HG03045 (cell line): ENCODE results near the gene TRAK2.
"Not testable (repeated sequence)": the region's sequence is repeated elsewhere in the genome, so short reads cannot be mapped to it uniquely, and the experiment has no call there.

Experiments
- ATAC-seq: cut with Tn5 transposase; IDR thresholded peaks from one replicate; pipeline ENCODE4 v1.9.1; 2021; ENCODE audit warnings: mild to moderate bottlenecking, moderate library complexity; ENCODE audit not compliant: unreplicated experiment

TRAK2 gene, protein sequence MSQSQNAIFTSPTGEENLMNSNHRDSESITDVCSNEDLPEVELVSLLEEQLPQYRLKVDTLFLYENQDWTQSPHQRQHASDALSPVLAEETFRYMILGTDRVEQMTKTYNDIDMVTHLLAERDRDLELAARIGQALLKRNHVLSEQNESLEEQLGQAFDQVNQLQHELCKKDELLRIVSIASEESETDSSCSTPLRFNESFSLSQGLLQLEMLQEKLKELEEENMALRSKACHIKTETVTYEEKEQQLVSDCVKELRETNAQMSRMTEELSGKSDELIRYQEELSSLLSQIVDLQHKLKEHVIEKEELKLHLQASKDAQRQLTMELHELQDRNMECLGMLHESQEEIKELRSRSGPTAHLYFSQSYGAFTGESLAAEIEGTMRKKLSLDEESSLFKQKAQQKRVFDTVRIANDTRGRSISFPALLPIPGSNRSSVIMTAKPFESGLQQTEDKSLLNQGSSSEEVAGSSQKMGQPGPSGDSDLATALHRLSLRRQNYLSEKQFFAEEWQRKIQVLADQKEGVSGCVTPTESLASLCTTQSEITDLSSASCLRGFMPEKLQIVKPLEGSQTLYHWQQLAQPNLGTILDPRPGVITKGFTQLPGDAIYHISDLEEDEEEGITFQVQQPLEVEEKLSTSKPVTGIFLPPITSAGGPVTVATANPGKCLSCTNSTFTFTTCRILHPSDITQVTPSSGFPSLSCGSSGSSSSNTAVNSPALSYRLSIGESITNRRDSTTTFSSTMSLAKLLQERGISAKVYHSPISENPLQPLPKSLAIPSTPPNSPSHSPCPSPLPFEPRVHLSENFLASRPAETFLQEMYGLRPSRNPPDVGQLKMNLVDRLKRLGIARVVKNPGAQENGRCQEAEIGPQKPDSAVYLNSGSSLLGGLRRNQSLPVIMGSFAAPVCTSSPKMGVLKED

DNA sequence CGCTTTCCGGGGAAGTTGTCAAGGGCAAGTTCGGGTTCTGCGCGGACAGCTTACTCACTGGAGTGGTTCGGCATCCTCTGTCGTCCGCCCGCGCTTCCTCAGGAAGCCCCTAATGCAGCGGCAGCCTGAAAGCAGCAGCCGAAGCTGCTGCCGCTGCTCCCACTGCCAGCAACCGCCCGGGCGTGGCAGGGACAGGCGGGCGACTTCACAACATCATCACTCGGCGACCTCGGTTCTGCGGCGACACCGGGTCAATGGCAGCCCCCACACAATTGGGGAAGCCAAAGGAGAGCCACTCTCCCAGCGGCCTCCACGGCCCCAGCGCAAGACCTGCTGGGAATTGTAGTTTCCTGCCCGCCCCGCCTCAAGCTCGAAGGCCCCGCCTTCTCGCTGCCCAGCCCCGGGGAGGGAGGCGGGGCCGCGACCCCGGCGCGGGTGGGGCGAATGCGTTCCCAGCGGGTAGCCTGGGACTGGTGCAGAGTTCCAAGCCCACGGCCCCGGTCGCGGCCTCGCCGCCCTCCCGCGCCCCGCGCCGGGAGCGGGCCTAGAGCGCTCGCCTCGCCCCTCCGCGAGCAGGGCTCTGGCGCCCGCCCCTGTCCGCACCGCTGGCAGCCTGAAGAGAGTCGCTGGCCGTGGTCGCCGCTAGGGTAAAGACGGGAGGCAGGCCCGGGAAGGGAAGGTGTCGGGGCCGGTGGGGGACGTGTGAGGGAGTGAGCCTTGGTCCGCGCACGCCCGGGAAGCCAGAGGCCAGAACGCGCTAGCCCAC, at the start of gene TRAK2, which contains the start of gene STRADB:
TSS of gene TRAK2 (minus strand) at position 167 of the 766 bp plus-strand sequence. CDS start 30,951 bp downstream, outside the sequence.
TSS of gene STRADB (plus strand) at position 449 of the 766 bp plus-strand sequence. CDS start 3,101 bp downstream, outside the sequence.
- ATAC-seq: peak; percentile 95

DNA sequence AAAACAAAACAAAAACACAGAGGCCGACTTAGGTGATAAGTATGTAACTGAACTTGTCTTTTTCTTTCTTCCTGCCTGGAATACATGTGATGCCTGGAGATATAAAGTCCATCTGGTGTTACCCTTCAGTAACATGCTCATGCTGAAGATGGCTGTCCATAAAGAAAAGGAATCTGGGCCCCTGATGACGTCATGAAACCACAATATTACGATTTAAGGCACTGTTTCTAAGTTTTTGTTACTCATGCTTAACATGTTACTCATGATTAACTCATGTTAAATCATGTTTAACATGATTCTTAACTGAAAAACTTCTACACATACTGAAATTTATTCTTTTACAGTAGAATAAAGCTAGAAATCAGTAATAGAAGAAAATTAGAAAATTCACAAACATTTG, 49.3 kb upstream of the TRAK2 start:
- no peak for ATAC-seq

DNA sequence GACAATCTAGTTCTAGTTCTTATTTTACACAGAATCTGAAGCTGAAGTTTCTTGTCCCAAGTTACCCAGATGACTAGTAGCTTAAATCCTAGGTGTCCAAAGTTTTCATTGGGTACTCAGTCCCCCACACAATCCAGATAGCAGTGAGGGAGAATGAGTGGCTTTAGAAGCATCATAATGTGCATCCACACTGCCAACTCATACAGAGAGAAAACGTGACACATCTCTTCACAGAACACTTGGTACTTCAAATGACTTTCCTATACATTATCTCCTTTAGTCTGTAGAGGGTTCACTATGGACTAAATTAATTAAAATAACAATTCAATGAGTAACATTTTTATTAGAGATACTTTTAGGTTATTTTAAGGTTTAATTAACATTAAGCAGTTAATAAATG, 45.5 kb upstream of the TRAK2 start:
- ATAC-seq: no peak

DNA sequence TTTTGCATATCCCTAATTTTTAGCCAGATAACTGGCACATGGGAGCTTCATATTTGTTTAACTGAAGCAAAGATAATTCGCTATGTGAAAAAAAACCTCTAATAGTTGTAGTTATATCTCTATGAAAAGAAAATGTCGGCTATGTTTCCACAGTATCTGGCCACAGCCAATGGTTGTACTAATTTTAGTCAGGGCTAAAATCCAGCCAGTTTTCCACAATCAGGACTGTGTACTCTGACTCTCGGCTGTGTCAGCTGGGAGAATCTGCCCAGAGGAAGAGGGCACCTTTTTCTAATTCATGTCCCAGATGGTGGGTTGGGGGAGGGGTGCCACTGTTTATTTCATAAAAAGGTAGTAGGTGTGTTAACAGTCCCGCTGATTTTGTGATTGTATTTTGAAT, 39.0 kb upstream of the TRAK2 start:
- no peak for ATAC-seq

DNA sequence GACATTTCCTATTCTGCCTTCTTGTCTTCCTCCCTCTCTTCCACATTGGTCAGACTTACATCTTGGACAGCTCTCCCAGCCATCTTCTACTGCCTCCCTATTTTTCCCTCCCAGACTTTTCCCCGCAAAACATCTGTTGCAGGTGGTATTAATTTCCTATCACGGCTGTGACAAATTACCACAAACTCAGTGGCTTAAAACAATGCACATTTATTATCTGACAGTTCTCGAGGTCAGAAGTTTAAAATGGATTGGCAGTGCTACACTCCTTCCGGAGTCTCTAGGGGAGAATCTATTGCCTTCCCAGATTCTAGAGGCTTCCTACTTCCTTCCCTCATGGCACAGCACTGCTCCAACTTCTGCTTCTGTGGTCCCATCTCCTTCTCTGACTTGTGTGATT, 33.5 kb upstream of the TRAK2 start:
- ATAC-seq: no peak

DNA sequence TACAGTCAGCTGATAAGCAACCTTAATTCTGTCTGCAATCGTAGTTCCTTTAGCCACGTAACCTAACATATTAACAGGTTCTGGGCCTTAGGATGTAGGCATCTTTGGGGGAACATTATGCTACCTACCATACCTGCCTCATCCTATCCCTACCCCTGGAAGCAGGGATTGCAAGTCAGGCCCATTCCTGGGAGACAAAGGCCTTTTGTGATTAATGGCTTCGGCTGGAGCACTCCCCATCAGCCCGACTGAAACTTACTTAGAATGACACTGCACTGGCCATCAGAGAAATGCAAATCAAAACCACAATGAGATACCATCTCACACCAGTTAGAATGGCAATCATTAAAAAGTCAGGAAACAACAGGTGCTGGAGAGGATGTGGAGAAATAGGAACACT, 32.5 kb upstream of the TRAK2 start:
- not testable (repeated sequence) for ATAC-seq

DNA sequence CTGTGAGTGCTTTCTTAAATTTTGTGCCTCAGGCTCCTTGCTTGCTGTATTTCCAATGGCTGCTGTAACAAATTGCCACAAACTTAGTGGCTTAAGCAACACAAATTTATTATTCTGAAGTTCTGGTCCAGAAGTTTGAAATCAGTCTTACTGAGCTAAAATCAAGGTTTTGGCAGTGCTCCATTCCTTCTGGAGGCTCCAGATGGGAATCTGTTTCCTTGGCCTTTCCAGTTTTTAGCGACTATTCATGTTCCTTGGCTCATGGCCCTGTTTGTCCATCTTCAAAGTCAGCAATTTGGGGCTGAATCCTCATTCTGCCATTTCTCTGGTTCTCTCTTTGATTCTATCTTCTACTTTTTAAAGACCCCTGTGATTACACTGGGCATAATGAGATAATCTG, 32.1 kb upstream of the TRAK2 start:
- ATAC-seq: no peak

DNA sequence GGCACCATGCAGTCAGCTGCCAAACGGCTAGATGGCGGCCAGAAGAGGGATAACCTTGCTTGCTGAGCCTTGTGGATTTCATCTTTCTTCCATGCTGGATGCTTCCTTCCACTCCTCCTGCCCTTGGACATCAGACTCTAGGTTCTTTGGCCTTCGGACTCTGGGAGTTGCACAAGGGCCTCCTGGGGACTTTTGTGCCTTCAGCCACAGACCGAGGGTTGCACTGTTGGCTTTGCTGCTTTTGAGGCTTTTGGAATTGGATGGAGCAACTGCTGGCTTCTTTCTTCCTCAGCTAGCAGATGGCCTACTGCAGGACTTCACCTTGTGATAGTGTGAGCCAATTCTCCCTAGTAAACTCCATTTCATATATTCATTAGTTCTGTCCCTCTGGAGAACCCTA, 31.3 kb upstream of the TRAK2 start:
- no peak for ATAC-seq

DNA sequence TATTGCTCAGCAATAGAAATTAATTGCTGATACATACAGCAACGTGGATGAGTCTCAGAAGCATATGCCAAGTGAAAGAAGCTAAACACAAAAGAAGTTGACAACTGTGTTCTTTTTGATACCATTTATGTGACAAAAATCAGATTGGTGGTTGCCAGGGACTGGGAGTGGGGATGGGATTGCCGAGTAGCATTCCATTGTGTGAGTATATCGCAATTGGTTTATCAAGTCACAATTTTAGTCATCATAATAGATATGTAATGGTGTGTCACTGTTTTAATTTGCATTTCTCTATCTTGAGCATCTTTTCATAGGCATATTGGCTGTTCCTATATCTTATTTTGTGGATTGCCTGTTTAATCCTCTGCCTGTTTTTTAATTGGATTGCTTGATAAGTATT, 21.2 kb upstream of the TRAK2 start:
- ATAC-seq: no peak

DNA sequence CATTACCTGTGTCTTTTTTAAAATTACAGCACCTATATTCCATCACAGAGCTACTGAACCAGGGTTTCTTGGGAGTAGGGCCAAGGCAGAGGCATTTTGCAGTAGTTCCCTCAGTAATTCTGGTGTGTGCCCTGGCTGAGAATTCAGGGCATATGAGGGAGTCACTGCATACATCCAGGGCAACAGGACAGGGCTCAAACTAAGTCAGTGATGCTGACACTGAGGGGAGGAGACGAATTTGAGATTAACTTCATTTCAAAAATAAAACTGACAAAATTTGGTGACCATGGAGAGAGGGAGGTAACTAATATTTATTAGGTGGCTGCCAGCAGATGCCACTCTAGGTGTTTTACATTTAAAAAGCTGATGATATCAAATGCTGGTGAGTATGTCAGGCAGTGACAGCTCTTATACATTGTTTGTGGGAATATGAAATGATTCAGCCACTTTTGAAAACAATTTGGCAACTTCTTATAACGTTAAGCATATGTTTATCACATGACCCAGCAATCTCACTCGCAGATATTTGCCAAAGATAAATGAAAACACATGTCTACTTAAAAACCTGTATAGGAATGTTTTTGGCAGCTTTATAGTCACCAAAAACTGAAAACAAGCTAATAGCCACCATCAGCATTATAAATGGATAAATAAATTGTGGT, 20.6 kb upstream of the TRAK2 start:
- ATAC-seq: no peak

DNA sequence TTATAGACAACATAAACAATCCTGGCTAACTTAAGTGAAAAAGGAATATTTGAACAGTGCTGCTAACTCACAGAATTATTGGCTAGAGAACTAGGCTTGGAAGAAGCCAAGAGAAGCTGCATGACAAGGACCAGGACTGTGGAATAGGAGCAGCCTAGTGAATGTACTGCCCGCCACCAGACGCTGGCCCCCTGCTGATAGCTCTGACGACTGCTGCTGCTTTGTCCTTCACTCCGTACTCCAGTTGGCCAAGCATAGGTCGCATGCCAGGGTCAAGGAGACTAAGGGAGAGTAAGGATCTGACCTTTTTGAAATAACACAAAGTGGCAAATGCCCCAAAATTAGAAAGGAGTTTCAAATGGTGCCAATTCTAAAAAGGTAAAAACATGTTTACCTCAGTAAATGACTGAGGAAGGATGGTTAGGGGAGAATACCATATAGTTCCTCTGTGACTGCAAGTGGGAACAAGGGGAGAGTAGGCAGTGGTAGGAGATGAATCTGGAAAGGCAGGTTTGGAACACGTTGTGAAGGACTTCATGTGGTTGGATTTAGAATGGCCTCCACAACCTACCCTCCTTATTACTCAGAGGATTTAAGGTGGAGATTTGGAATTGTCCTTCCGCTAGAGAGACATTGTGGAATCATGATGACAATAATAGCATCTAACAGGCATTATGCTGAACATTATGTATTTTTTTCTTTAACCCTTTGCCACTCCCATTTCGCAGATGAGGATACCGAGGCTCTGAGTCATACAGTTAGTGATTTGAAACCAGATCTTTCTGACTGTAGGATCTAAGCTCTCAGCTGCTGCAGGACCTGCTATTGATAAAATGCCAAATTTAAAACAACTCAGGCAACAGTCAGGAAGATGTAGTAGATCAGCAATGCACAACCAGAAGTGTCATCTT, 19.8 kb upstream of the TRAK2 start:
- no peak for ATAC-seq

DNA sequence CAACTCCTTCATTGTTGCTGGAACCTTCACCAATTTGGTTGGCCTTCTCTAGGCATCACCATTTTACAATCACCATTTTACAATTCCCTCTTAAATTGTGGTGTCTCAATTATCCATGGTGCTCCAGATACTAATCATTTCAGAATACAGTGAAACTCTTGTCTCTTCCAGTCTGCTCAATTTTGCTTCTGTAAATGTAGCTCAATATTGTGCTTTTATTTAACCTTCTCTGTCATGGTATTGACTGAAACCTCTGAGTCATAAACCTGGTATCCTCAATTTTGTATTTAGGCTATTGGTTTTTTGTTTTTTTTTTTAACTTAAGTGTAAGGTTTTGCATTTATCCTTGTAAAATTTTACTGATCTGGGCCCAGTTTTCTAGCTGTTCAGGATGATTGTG, 16.4 kb upstream of the TRAK2 start:
- ATAC-seq: no peak

DNA sequence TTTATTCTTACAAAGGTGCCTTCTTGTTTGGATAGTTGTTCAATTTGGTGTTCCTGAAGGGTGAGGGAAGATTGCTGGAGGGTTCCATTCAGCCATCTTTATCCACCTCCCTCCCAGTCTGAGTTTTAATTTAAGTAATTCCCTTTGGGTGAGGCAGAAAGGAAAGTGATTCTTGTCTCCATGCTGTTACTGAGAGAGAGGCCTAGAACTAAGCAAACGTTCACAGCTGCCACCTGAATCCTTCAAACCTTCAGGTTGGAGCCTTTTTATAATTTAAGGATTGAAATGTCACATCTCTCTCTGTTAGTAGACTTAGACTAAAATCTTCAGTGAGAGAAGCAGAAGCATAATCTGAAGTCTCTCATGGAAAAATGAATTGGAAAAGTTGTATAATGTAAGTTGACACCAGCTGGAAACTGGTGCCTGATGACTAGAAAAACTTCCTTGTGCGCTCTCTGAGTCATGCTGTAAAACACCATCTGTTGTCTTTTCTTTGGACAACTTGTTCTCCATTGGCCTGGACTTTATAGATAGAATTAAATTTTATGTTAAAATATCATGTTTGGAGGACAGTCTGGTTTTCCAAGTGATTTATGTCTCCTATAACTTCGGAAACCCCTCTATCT, 14.9 kb upstream of the TRAK2 start:
- no peak for ATAC-seq

DNA sequence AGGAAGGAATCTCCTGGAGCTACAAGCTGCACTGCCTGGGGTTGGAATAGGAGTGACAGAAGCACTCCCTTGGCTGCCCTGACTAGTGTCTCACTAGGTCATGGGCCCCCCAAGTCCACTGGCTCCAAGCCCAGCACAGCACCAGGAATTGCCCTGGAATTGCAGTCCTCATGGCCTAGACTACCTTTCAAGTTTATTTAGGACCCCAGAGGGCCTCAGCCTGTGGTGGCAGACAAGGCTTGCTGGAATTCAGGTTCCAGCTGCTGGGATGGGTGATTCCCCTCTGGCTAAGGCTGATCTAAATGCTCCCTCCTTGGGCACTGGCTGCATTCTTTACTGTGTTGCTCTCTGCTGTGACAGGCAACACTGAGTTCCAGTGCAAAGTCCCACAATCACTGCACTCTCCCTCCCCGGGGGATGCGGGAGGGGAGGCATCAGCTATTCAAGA, 14.3 kb upstream of the TRAK2 start:
- ATAC-seq: no peak

DNA sequence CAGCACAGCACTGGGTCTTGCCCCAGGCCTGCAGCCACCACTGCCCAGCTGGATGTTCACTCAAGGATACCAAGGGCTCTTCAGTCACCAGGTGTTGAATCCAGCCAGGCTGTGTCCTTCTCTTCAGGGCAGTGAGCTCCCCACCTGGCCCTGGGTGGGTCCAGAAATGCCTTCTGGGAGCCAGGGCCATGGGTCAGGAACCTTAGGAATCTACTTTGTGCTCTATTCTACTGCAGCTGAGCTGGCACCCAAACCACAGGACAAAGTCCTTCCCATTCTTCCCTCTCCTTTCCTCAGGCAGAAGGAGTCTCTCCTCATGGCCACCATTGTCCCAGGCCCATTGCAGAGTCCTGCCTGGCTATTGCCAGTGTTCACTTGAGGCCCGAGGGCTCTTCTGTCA, 13.3 kb upstream of the TRAK2 start:
- ATAC-seq: no peak

DNA sequence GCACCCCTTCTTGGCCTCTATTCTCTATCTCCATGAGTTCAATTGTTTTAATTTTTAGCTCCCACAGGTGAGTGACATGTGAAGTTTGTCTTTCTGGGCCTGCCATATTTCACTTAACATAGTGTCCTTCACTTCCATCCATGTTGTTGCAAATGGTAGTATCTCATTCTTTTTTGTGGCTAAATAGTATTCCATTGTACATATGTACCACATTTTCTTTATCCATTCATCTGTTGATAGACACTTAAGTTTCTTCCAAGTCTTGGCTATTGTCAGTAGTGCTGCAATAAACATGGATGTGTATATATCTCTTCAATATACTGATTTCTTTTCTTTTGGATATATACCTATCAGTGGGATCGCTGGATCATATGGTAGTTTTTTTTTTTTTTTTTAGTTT, 9.3 kb upstream of the TRAK2 start:
- ATAC-seq: no peak

DNA sequence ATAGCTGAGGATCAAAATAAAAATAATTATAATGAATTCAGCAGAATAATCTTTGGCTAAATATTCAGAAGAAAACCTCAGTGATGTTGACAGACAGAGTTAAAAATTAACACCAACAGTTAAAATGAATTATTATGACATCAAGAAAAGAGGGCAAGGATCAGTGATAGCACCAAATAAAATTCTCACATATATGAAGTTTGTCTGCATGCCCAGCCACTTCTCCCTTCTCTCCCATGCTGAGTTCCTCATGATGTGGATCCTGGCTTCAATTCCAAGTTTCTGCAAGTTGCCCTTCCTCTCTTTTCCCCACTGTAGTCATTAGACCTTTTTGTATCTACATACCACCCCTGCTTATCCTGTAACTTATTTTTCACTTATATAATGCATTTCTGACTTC, 7.1 kb upstream of the TRAK2 start:
- no peak for ATAC-seq

DNA sequence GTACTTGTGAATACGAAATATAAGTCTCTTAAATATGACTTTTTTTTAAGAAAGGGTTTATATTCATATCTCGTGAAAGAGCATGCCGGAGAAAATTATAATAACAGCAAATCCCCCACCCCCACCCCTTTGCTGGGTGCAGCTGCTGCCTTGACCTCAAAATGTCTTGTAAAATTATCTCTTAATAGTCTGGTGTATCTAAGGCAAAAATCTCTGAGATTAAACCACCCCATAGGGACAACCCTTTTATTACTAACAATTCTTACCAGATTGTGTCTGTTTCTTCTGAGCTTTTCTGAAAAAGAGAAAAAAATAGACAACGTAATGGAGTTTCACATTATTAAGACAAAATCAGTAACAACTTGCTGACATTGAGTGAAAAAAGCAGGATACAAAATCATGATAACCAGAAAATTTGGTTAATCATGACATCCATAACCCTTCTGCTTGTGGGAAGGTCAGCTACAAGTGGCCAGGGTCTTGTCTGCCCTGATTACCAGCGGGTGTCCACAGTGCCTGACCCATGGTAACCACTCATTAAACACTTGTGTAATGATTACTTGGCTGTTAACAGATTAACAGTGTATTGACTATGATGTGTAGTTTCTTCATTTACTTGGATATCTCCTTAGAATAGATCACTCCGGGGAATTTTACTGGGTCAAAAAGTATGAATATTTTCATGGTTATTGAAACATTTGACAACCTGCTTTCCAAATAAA, 1.8 kb upstream of the TRAK2 start:
- ATAC-seq: no peak
